ENCODE results near the gene SLC15A1.
"Not testable (repeated sequence)": the region's sequence is repeated elsewhere in the genome, so short reads cannot be mapped to it uniquely, and the experiment has no call there.

Gene SLC15A1

DNA sequence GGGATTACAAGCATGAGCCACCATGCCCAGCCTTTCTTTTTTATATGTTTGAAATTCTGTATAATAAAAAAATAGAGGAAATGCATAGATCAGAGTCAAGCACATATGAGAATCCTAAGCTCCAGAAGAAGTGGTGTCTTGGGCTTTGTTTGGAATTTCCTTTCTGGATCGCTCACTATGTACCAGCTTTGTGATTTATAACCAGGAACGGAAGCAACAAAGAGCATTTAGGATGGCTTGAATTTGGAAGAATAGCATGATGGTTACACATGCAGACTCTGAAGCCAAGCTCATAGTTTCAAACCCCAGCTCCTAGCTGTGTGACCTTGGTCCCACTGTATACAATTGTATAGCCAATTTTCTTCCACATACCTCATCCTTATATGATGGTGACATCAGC is 28.0 kb upstream of the SLC15A1 start:
- DNase-seq: no peak

DNA sequence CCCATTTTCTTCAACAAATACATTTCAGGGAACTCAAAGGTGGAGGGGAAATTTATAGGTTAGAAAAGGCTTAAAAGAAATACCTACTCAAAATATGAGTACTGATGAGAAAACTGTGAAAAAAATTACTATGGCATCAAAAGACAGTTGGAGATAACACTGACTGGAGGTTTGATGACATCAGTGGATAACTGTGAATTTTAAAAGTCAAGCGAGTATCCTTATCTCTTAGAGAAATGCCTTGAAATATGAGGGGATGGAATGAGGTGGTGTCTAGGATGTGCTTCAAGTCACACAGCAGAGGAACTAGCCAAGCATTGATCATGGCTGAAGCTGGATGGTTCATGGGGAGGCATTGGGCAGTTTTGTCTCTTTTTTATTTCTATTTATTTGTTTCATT is 27.2 kb upstream of the SLC15A1 start:
- DNase-seq: no peak

DNA sequence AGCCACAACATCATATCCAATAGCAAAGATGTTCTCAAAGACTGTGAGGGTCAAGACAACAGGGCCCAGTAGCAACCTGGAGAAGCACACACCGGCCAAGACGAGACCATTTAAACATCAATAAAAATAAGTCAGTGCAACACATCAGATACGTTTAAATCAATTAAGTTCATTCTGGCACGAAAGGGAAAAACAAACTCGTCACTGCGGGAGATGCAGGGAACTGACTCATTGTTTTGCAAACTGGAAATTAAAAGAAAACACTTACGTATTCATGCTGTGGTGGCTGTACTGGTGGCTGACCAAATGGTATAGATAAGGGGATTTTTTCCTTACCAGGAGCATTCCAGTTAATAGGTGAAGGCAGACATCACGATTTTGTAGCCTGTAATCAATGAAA is 26.3 kb upstream of the SLC15A1 start:
- DNase-seq: no peak

- DNase-seq: no peak
Measured at GRCh38 chr13:98776644-98777043, 24.2 kb upstream of the SLC15A1 start.

GRCh38 chr13:98775844-98776598 is 23.5 kb upstream of the SLC15A1 start:
- no peak for DNase-seq

GRCh38 chr13:98775386-98775785 is 22.9 kb upstream of the SLC15A1 start:
- DNase-seq: no peak

GRCh38 chr13:98774776-98775175 is 22.3 kb upstream of the SLC15A1 start:
- DNase-seq: no peak

DNA sequence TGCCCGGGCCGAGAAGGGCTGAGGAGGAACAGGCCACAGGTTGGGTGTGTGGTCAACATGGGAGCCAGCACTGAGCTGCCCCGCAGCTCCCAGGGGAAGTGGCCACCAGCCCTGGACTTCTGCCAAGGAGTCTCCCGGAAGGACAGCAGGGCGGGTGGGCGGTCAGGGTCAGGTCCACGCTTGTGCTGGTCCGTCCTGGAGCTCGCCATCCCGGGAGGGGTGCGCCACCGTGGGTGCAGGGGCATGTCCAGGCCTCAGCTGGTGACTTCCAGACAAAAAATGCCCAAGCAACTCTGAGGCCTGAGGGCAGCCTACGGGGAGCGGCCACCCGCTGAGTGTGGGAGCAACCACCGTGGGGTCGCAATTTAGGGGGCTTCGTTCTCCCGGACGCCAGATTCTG is 21.4 kb upstream of the SLC15A1 start:
- no peak for DNase-seq

DNA sequence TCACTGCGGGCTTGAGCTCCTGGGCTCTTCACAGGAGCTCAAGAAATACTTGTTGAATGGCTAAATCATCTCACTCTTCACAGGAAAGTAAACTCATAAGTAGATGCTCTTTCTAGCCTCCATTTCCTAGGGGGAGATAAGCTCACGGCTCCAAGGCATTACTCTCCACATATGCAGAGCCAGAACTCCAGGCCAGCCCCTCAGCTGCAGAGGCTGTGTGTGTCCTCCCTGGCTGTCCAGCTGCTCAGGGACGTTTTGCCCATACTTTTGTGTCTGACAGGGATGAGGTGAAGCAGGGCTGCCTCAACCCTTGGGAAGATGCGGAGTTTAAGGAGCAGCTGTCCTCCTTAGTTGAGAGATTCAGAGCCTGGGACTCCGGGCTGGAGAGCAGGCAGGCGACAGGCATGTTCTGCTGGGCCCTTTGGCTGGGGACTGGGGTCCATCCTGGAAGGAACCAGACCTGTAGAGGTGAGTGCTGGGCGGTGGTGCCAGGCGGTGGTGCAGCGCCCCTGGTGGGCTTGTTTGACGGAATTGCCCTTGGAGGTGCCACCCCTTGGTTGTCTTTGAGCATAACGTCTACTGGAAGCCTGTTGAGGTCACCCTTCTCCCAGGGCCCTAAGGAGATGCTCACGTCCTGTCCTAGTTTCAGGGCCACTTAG is 20.5 kb upstream of the SLC15A1 start:
- DNase-seq: no peak

- no peak for DNase-seq
Measured at GRCh38 chr13:98771838-98772611, 19.6 kb upstream of the SLC15A1 start.

DNA sequence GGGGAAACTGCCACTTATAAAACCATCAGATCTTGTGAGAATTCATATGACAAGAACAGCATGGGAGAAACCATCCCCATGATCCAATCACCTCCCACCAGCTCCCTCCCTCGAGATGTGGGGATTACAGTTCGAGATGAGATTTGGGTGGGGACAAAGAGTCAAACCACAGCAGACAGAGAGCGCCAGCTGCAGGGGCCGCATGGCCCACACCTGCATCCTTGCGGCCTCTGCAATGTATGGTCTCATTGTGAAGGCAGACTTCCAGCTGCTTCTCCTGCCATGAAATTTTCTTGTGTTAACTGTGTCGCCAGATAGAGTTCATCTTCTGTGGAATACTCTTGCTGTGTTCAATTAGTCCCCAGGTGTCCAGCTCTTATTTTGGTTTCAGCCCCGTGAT is 17.3 kb upstream of the SLC15A1 start:
- no peak for DNase-seq

DNA sequence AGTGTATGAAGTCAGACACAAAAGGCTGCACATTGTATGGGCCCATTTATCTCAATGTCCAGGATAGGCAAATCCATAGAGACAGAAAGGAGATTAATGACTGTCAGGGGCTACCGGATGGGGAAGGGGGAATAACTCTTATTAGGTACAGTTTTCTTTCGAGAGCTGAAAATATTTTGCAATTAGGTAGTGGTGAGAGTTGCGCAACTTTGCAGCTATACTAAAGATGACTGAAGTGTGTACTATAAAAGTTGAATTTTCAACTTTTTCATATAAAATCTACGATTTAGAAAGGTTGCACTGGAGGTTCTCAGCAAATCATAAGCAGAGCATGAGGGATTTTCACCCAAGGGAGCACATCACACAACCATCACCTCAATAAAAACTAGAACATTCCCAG is 16.1 kb upstream of the SLC15A1 start:
- DNase-seq: no peak

GRCh38 chr13:98766697-98767096 is 14.2 kb upstream of the SLC15A1 start:
- no peak for DNase-seq

DNA sequence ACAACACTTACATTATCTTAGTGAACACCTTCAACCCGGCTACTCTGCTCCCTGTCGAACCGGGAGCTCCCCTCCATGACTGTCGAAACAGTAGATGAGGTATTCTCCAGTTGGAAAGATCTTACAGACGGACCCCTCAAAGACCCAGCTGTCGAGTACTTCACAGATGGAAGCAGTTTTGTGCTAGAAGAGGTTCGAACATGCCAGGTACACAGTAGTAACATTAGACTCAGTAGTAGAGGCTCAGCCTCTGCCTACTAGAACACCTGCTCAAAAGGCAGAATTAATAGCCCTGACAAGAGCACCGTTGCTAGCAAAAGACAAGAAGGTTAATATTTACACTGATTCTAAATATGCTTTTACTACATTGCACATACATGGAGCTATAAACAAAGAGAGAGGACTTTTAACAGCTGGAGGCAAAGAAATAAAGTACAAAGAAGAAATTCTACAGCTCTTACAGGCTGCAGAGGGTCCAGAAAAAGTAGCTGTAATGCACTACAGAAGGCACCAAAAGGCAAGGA is 13.6 kb upstream of the SLC15A1 start:
- DNase-seq: no peak

- DNase-seq: no peak
Measured at GRCh38 chr13:98761986-98762616, 9.6 kb upstream of the SLC15A1 start.

DNA sequence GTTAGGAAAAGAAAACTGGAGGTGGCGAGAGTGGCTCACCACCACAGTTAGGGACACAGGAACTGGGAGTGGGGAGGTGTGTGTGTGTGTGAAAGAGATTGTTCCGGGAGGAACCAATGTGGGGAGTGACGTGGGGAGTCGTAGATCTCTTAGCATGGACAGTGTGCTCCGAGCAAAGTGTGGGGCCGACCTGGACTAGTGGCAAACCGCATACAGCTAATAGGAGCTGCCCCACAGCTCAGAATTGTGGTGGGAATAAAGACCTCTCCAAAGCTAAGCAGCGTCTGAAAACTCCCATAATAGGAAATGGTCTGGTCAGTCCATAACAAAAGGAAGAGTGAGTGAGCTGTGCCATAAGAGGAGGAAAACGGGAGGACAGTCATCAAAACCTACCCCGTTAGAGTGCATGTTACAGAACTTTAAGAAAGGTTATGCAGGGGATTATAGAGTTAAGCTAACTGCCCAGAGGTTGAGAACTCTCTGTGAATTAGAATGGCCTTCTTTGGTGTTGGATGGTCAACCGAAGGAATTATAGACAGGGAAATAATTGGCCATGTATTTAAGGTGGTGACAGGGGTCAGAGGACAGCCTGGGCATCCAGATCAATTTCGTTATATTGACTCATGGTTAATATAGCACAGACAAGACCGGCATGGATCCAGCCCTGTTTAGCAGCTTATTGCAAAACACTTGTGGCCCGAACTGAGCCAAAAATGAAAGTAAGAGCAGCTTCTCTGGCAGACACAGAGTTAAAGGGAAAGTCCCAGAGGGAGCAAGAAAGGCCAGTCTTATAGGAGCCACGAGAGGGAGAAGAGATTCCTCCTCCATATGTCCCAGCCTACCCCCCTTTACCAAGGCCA is 8.9 kb upstream of the SLC15A1 start:
- no peak for DNase-seq

- no peak for DNase-seq
Measured at GRCh38 chr13:98755729-98756128, 3.3 kb upstream of the SLC15A1 start.

DNA sequence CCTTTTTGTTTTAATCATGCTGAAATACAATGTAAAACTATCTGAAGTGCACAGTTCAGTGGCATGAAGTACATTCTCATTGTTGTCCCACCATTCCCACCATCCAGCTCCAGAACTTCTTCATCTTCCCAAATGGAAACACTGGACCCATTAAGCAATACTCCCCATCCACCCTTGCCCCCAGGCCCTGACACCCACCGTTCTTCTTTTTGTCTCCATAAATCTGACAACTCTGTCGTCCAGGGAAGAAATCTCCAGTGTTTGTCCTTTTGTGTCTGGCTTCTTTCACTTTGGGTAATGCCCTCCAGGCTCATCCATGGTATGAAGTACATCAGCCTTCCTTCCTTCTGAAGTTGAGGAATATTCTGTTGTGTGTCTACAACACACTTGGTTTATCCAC is 2.6 kb upstream of the SLC15A1 start:
- DNase-seq: no peak

DNA sequence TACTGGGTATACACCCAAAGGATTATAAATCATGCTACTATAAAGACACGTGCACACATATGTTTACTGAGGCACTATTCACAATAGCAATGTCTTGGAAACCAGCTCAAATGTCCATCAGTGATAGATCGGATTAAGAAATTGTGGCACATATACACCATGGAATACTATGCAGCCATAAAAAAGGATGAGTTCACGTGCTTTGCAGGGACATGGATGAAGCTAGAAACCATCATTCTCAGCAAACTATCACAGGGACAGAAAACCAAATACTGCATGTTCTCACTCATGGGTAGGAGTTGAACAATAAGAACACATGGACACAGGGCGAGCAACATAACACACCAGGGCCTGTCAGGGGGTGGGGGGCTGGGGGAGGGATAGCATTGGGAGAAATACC is 2.0 kb upstream of the SLC15A1 start:
- DNase-seq: not testable (repeated sequence)

GRCh38 chr13:98751861-98752466 is 508 bp downstream of the SLC15A1 start:
- no peak for DNase-seq

GRCh38 chr13:98751367-98751782 is 1.1 kb downstream of the SLC15A1 start:
- DNase-seq: no peak

GRCh38 chr13:98749501-98749900 is 3.0 kb downstream of the SLC15A1 start:
- DNase-seq: no peak

Measured in activated T-cell treated with anti-CD3 and anti-CD28 coated beads, Interleukin-2, amount 50 U/mL, for 48 hours (primary cell).